Erythroblast (primary cell): Measurements from ENCODE around the gene PROK1.
"Not testable (repeated sequence)": the region's sequence is repeated elsewhere in the genome, so short reads cannot be mapped to it uniquely, and the experiment has no call there.

ENCODE experiments used
- DNase-seq, 2 experiments: peaks; one replicate each; lab custom pipeline; 2025; lab: John Stamatoyannopoulos, UW
- GATA1 ChIP-seq: IDR thresholded peaks from 2 replicates; pipeline ENCODE4 v1.6.1; 2011; ENCODE audit warnings: low read depth, mild to moderate bottlenecking, control low read depth, low read length, moderate library complexity
- POLR2A ChIP-seq: IDR thresholded peaks from 2 replicates; pipeline ENCODE4 v1.6.1; 2011; ENCODE audit warnings: mild to moderate bottlenecking, low read length

Gene PROK1

GRCh38 chr1:110450929-110451328, at the start of gene PROK1:
Gene PROK1, plus strand, starts transcription at chr1:110451149. Its CDS starts 68 bp downstream, at chr1:110451217.
- no peak for DNase-seq
- TF ChIP-seq GATA1 = no peak
- TF ChIP-seq POLR2A = no peak

GRCh38 chr1:110403805-110404204, 47.1 kb upstream of the PROK1 start:
- TF ChIP-seq POLR2A (no peak), GATA1 (no peak)
- DNase-seq = no peak

DNA sequence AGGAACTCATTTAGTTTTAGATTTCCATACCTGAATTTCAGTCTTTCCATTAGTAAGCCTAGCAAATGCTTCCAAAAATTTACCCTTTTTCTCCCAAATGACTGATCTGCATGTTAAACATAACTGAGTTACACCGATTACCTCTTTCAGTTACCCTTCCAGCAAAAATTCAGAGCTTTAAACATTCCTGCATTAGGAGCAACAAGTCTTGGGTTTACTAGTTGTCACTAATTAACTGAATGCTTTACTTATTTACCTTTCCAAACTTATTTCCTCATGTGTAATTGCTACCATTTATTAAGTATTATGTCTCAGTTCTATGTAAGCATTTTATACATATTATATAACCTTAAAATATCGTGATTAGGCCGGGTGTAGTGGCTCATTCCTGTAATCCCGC, 46.5 kb upstream of the PROK1 start:
- no peak for DNase-seq
- TF ChIP-seq POLR2A (no peak), GATA1 (no peak)

GRCh38 chr1:110406407-110406806, 44.5 kb upstream of the PROK1 start:
- not testable (repeated sequence) for DNase-seq

- DNase-seq = peak; percentile 96
- TF ChIP-seq POLR2A = peak; percentile 97
- TF ChIP-seq GATA1 = no peak
These were observed 43.4 kb upstream of the PROK1 start, which contains the start of gene LAMTOR5 for GRCh38 chr1:110407260-110408210. Gene LAMTOR5, minus strand, starts transcription at chr1:110407694. Its CDS starts 74 bp downstream, at chr1:110407620.

GRCh38 chr1:110408488-110408887, 42.5 kb upstream of the PROK1 start:
- peak; percentile 16 to 45 for DNase-seq
- TF ChIP-seq GATA1 (no peak), POLR2A (no peak)

DNA sequence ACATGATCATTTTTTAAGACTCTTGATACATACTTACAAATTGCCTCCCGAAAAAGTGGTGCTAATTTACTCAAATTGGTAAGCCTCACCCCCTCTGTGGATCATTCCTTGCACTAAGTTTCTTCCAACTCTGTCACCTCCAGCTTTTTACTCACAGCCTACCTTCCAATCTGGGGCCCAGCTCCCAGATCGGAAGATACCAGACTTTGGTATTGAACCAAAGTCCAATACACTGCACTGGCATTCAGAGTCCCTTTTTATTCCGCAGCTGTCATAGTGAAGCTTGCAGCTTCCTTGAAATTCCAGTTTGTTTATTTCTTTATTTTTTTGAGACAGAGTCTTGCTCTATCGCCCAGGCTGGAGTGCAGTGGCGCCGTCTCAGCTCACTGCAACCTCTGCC, 41.6 kb upstream of the PROK1 start:
- DNase-seq = no peak
- TF ChIP-seq POLR2A = no peak
- TF ChIP-seq GATA1 = no peak

- no peak for TF ChIP-seq POLR2A
- no peak for TF ChIP-seq GATA1
- no peak for DNase-seq
These were observed 39.7 kb upstream of the PROK1 start for GRCh38 chr1:110411173-110411735.

DNA sequence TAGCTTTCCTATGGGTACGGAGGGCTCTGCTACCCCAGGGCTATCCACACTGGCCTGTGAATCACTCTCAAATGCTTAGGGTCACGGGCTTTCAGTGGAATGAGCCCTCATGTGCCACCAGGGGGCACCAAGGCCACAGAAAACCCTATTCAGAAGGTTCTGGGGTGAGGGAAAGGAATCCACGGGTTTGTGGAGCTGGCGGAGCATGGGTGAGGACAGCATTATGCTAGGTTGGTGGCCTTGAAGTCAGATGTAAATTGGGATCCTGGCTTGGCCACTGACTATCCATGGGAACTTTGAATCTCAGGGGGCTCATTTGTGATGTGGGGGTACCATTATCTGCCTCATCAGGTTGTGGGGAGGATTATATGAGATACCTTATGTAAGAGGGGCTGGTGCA, 38.4 kb upstream of the PROK1 start:
- peak; percentile 86 to 91 for DNase-seq

GRCh38 chr1:110413045-110413444, 37.9 kb upstream of the PROK1 start:
- peak; percentile 50 to 53 for DNase-seq

More for the DNA sequence above, 38.4 kb upstream of the PROK1 start:
- no peak for TF ChIP-seq GATA1
- no peak for TF ChIP-seq POLR2A

GRCh38 chr1:110418729-110419128, 32.2 kb upstream of the PROK1 start:
- TF ChIP-seq GATA1 (no peak), POLR2A (no peak)
- no peak for DNase-seq

GRCh38 chr1:110420023-110420662, 30.8 kb upstream of the PROK1 start:
- TF ChIP-seq GATA1 (no peak), POLR2A (no peak)
- no peak for DNase-seq

- peak; percentile 47 to 64 for DNase-seq
- TF ChIP-seq GATA1 = no peak
- TF ChIP-seq POLR2A = no peak
These were observed 29.8 kb upstream of the PROK1 start for GRCh38 chr1:110420874-110421793.
